ENCODE measurements around the gene FUT1.
A peak's percentile ranks its signal among the peaks of the same experiment; 100 is the strongest.
"Not testable (repeated sequence)": the region's sequence is repeated elsewhere in the genome, so short reads cannot be mapped to it uniquely, and the experiment has no call there.

The FUT1 gene

DNA sequence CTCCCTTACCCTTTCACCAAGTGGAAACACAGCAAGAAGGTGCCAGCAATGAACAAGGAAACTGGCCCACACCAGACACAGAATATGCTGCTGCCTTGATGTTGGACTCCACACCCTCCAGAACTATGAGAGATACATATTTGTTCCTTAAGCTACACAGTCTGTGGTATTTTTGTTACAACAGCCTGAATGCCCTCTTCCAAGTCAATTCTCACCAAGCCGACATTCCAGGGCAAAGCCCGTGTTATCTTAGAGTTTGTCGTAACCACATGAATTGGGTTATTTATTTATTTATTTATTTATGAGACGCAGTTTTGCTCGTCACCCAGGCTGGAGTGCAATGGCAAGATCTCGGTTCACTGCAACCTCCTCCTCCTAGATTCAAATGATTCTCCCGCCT, 17.8 kb upstream of the FUT1 start:
- FAIRE-seq = no peak
- DNase-seq (ENCODE audit: insufficient read length, low spot score) = no peak
- TF ChIP-seq POLR2AphosphoS5 (IDR thresholded peaks at IDR 0.05; ENCODE audit: low read depth, low read length) (no peak), POLR2A (IDR thresholded peaks at IDR 0.05; ENCODE audit: low read depth, low read length) (no peak), TAF1 (IDR thresholded peaks at IDR 0.05; ENCODE audit: low read depth, low read length) (no peak)

GRCh38 chr19:48768994-48769713, 16.7 kb upstream of the FUT1 start:
- no peak for DNase-seq (ENCODE audit: insufficient read length, low spot score)
- TF ChIP-seq PAX5 (IDR thresholded peaks at IDR 0.05; ENCODE audit: insufficient read depth, low read length, severe bottlenecking) (no peak), SPI1 (IDR thresholded peaks at IDR 0.05; ENCODE audit: low read depth, low read length) (peak; percentile 21; the same call in 1 of the 2 replicates), POLR2A (IDR thresholded peaks at IDR 0.05; ENCODE audit: low read depth, low read length) (no peak)
- no peak for FAIRE-seq

DNA sequence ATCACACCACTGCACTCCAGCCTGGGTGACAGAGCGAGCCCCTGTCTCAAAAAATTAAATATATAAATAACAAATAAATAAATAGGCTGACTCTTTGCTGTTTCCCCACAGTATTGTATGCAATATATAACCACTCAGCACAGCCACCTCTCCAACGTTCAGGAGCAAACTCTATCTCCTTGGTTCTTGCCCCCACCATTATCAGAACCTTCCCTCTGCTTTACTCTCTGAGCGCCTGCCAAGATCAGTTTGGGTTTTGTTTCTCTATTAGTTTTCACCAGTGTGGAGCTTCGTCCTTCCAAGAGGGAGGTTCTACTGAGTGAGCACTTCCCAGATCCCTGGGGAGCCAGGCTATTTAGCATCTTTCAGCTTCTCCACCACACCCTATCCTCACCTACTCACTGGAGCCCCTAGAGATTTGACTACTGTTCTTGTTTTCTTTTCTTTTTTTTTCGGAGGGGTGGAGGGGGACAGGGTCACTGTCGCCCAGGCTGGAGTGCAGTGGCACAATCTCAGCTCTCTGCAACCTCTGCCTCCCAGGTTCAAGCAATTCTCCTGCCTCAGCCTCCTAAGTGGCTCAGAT, 15.8 kb upstream of the FUT1 start:
- not testable (repeated sequence) for FAIRE-seq; DNase-seq (ENCODE audit: insufficient read length, low spot score)

DNA sequence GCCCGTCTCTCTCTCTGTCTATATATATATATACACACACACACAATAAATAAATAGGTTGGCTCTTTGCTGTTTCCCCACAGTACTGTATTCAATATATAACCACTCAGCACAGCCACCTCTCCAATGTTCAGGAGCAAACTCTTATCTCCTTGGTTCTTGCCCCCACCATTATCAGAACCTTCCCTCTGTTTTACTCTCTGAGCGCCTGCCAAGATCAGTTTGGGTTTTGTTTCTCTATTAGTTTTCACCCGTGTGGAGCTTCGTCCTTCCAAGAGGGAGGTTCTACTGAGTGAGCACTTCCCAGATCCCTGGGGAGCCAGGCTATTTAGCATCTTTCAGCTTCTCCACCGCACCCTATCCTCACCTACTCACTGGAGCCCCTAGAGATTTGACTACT, 13.4 kb upstream of the FUT1 start:
- not testable (repeated sequence) for DNase-seq (ENCODE audit: insufficient read length, low spot score); FAIRE-seq

DNA sequence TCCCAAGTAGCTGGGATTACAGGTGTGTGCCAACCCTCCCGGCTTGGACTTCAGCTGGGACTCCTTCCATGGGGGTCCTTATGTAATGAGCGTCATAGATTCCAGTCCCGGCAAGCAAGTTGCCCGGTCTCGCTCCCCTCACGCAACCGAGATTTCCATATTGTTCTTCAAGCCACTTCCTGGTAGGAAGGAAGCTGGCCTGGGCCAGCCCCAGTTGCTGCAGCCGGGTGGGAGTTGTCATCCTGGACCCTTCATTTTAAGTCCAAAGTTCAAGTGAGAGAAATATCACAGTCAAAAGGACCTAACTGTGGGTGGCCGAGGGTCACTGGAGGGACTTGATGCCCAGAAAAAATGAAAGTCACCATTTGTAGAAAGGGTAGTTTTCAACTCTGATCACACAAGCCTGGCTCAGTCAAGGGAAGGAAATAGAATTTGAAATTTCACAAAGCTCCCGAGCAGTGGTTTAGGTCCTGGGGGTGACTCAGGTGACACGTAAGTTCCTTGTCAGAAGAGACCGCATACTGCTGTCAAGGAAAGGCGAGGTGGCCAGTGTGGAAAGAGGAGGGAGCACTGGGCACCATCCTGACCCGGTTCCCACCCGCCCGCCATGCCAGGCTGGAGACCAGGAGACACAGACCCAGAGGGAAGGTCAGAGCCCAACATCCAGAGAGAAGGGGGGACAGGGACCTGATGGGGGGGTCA, 8.2 kb upstream of the FUT1 start:
- FAIRE-seq (peak; percentile 5), DNase-seq (ENCODE audit: insufficient read length, low spot score) (no peak)
- TF ChIP-seq TAF1 (IDR thresholded peaks at IDR 0.05; ENCODE audit: low read depth, low read length) (no peak), SPI1 (IDR thresholded peaks at IDR 0.05; ENCODE audit: low read depth, low read length) (no peak), POLR2AphosphoS5 (IDR thresholded peaks at IDR 0.05; ENCODE audit: low read depth, low read length) (no peak)

DNA sequence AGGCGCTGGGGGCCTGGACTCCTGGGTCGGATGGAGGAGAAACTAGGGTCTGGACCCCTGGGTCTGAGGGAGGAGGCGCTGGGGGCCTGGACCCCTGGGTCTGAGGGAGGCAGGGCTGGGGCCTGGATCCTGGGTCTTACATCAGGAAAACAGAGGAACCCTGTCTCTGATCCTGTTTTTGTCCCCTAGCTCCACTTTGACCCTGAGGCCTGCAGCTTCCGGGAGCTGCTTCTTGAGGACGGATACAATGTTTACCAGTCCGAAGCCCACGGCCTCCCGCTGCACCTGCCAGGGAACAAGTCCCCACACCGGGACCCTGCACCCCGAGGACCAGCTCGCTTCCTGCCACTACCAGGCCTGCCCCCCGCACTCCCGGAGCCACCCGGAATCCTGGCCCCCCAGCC, 5.3 kb upstream of the FUT1 start:
- no peak for FAIRE-seq
- TF ChIP-seq TAF1 (IDR thresholded peaks at IDR 0.05; ENCODE audit: low read depth, low read length) (no peak), SPI1 (IDR thresholded peaks at IDR 0.05; ENCODE audit: low read depth, low read length) (no peak), POU2F2 (IDR thresholded peaks at IDR 0.05; ENCODE audit: low read depth, low read length) (no peak), POLR2AphosphoS5 (IDR thresholded peaks at IDR 0.05; ENCODE audit: low read depth, low read length) (no peak), POLR2A (IDR thresholded peaks at IDR 0.05; ENCODE audit: low read depth, low read length) (no peak), PAX5 (IDR thresholded peaks at IDR 0.05; ENCODE audit: insufficient read depth, low read length, severe bottlenecking) (no peak)
- DNase-seq (ENCODE audit: insufficient read length, low spot score) = no peak

DNA sequence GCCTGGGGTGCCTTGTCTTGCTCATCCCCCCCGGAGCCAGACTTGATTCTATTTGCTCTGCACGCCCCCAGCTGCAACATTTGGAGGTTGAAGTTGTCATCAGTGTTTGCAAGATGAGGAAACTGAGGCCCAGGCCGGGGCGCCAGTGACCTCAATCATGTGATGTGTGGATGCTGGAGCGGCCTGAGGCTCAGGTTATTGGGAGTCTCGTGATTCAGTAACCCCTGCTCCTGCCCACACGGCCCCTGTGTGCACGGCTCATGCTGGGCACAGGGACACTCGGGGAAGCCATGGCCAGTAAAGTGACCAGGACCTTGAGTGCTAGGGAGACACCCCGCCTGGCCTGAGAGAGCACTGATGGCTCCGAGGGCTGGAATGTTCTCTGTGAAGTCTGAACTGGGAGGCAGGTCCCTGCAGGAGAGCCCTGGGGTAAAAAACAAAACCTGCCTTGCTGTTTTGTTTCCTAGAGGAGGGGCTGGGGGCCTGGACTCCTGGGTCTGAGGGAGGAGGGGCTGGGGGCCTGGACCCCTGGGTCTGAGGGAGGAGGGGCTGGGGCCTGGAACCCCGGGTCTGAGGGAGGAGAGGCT, 4.7 kb upstream of the FUT1 start:
- no peak for TF ChIP-seq PAX5 (IDR thresholded peaks at IDR 0.05; ENCODE audit: insufficient read depth, low read length, severe bottlenecking)
- TF ChIP-seq POU2F2 (IDR thresholded peaks at IDR 0.05; ENCODE audit: low read depth, low read length) = no peak
- no peak for TF ChIP-seq POLR2A (IDR thresholded peaks at IDR 0.05; ENCODE audit: low read depth, low read length)
- no peak for TF ChIP-seq POLR2AphosphoS5 (IDR thresholded peaks at IDR 0.05; ENCODE audit: low read depth, low read length)
- TF ChIP-seq SPI1 (IDR thresholded peaks at IDR 0.05; ENCODE audit: low read depth, low read length) = no peak
- TF ChIP-seq TAF1 (IDR thresholded peaks at IDR 0.05; ENCODE audit: low read depth, low read length) = no peak
- no peak for DNase-seq (ENCODE audit: insufficient read length, low spot score)
- FAIRE-seq = no peak

- no peak for TF ChIP-seq POLR2AphosphoS5 (IDR thresholded peaks at IDR 0.05; ENCODE audit: low read depth, low read length)
- TF ChIP-seq PAX5 (IDR thresholded peaks at IDR 0.05; ENCODE audit: insufficient read depth, low read length, severe bottlenecking) = no peak
- no peak for TF ChIP-seq SPI1 (IDR thresholded peaks at IDR 0.05; ENCODE audit: low read depth, low read length)
- no peak for TF ChIP-seq POLR2A (IDR thresholded peaks at IDR 0.05; ENCODE audit: low read depth, low read length)
- no peak for TF ChIP-seq TAF1 (IDR thresholded peaks at IDR 0.05; ENCODE audit: low read depth, low read length)
- TF ChIP-seq POU2F2 (IDR thresholded peaks at IDR 0.05; ENCODE audit: low read depth, low read length) = no peak
- FAIRE-seq = no peak
- no peak for DNase-seq (ENCODE audit: insufficient read length, low spot score)
Measured at GRCh38 chr19:48756686-48757085, 4.2 kb upstream of the FUT1 start.

DNA sequence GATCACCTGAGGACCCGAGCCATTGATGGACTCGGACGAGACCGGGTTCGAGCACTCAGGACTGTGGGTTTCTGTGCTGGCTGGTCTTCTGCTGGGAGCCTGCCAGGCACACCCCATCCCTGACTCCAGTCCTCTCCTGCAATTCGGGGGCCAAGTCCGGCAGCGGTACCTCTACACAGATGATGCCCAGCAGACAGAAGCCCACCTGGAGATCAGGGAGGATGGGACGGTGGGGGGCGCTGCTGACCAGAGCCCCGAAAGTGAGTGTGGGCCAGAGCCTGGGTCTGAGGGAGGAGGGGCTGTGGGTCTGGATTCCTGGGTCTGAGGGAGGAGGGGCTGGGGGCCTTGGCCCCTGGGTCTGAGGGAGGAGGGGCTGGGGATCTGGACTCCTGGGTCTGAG, 3.8 kb upstream of the FUT1 start:
- FAIRE-seq (no peak), DNase-seq (ENCODE audit: insufficient read length, low spot score) (no peak)
- TF ChIP-seq SPI1 (IDR thresholded peaks at IDR 0.05; ENCODE audit: low read depth, low read length) (no peak), POLR2AphosphoS5 (IDR thresholded peaks at IDR 0.05; ENCODE audit: low read depth, low read length) (no peak), POLR2A (IDR thresholded peaks at IDR 0.05; ENCODE audit: low read depth, low read length) (no peak), PAX5 (IDR thresholded peaks at IDR 0.05; ENCODE audit: insufficient read depth, low read length, severe bottlenecking) (no peak), POU2F2 (IDR thresholded peaks at IDR 0.05; ENCODE audit: low read depth, low read length) (no peak), TAF1 (IDR thresholded peaks at IDR 0.05; ENCODE audit: low read depth, low read length) (no peak)

GRCh38 chr19:48755787-48756186, 3.3 kb upstream of the FUT1 start:
- DNase-seq (ENCODE audit: insufficient read length, low spot score) = no peak
- FAIRE-seq = no peak
- TF ChIP-seq POLR2A (IDR thresholded peaks at IDR 0.05; ENCODE audit: low read depth, low read length) = no peak
- TF ChIP-seq POU2F2 (IDR thresholded peaks at IDR 0.05; ENCODE audit: low read depth, low read length) = no peak
- TF ChIP-seq PAX5 (IDR thresholded peaks at IDR 0.05; ENCODE audit: insufficient read depth, low read length, severe bottlenecking) = no peak
- no peak for TF ChIP-seq POLR2AphosphoS5 (IDR thresholded peaks at IDR 0.05; ENCODE audit: low read depth, low read length)
- TF ChIP-seq SPI1 (IDR thresholded peaks at IDR 0.05; ENCODE audit: low read depth, low read length) = no peak
- no peak for TF ChIP-seq TAF1 (IDR thresholded peaks at IDR 0.05; ENCODE audit: low read depth, low read length)

All from GM12891 (cell line).